HEK293 (cell line): ENCODE results near the gene CD300LB.

ENCODE experiments used
- CTCF ChIP-seq: fragments of 450-650 bp; formaldehyde crosslinking; IDR thresholded peaks from 2 replicates; pipeline ENCODE4 v1.5.1; 2016; ENCODE audit warnings: missing biosample characterization, missing genetic modification characterization
- HOXA7 ChIP-seq: sonication (generic); formaldehyde crosslinking; IDR thresholded peaks from 2 replicates; pipeline ENCODE4 v1.8.1; 2022; ENCODE audit warnings: missing genetic modification reagents, borderline replicate concordance
- KLF9 ChIP-seq: fragments of 450-650 bp; formaldehyde crosslinking; IDR thresholded peaks from 2 replicates; pipeline ENCODE4 v1.5.1; 2016; ENCODE audit warnings: missing biosample characterization, missing genetic modification characterization, low read depth
- MZF1 ChIP-seq: fragments of 450-650 bp; formaldehyde crosslinking; IDR thresholded peaks from 2 replicates; pipeline ENCODE4 v1.5.1; 2017; ENCODE audit warnings: missing biosample characterization, missing genetic modification characterization, borderline replicate concordance
- PATZ1 ChIP-seq: fragments of 450-650 bp; formaldehyde crosslinking; IDR thresholded peaks from 2 replicates; pipeline ENCODE4 v1.5.1; 2016; ENCODE audit warnings: missing biosample characterization, missing genetic modification characterization
- PRDM6 ChIP-seq: fragments of 450-650 bp; formaldehyde crosslinking; IDR thresholded peaks from 2 replicates; pipeline ENCODE4 v1.5.1; 2017; ENCODE audit warnings: missing biosample characterization, missing genetic modification characterization
- REPIN1 ChIP-seq: fragments of 450-650 bp; formaldehyde crosslinking; IDR thresholded peaks from 2 replicates; pipeline ENCODE4 v1.5.1; 2017; ENCODE audit warnings: missing biosample characterization, missing genetic modification characterization, low read depth
- SP7 ChIP-seq: fragments of 450-650 bp; formaldehyde crosslinking; IDR thresholded peaks from 2 replicates; pipeline ENCODE4 v1.5.1; 2016; ENCODE audit warnings: missing biosample characterization, missing genetic modification characterization
- ZBTB10 ChIP-seq: fragments of 450-650 bp; formaldehyde crosslinking; IDR thresholded peaks from 2 replicates; pipeline ENCODE4 v1.5.1; 2016; ENCODE audit warnings: missing biosample characterization, missing genetic modification characterization
- ZBTB21 ChIP-seq: fragments of 450-650 bp; formaldehyde crosslinking; IDR thresholded peaks from 2 replicates; pipeline ENCODE4 v1.5.1; 2017; ENCODE audit warnings: missing biosample characterization, missing genetic modification characterization
- ZBTB7A ChIP-seq: fragments of 450-650 bp; formaldehyde crosslinking; IDR thresholded peaks from 2 replicates; pipeline ENCODE4 v1.5.1; 2016; ENCODE audit warnings: low read depth, missing biosample characterization, missing genetic modification characterization
- ZFHX2 ChIP-seq: fragments of 450-650 bp; formaldehyde crosslinking; conservative IDR thresholded peaks from 2 replicates; pipeline ENCODE4 v1.5.1; 2016; ENCODE audit warnings: missing biosample characterization, missing genetic modification characterization
- ZNF148 ChIP-seq: fragments of 450-650 bp; formaldehyde crosslinking; IDR thresholded peaks from 2 replicates; pipeline ENCODE4 v1.5.0; 2017; ENCODE audit warnings: missing biosample characterization, missing genetic modification characterization, borderline replicate concordance
- ZNF155 ChIP-seq: fragments of 450-650 bp; formaldehyde crosslinking; IDR thresholded peaks from 2 replicates; pipeline ENCODE4 v1.5.1; 2016; ENCODE audit warnings: missing biosample characterization, missing genetic modification characterization
- ZNF211 ChIP-seq: fragments of 450-650 bp; formaldehyde crosslinking; IDR thresholded peaks from 2 replicates; pipeline ENCODE4 v1.5.1; 2016; ENCODE audit warnings: low read depth, missing biosample characterization, missing genetic modification characterization
- ZNF324 ChIP-seq: fragments of 450-650 bp; formaldehyde crosslinking; IDR thresholded peaks from 2 replicates; pipeline ENCODE4 v1.5.1; 2016; ENCODE audit warnings: missing biosample characterization, missing genetic modification characterization
- ZNF416 ChIP-seq: fragments of 450-650 bp; formaldehyde crosslinking; IDR thresholded peaks from 2 replicates; pipeline ENCODE4 v1.5.1; 2016; ENCODE audit warnings: missing biosample characterization, missing genetic modification characterization
- ZNF626 ChIP-seq: fragments of 450-650 bp; sonication (Bioruptor Pico); formaldehyde crosslinking; IDR thresholded peaks from 2 replicates; pipeline ENCODE4 v1.5.1; 2018; ENCODE audit warnings: missing biosample characterization, missing genetic modification characterization, inconsistent platforms

CD300LB gene

GRCh38 chr17:74566132-74566753 lies 35.0 kb upstream of the CD300LB start (continued):
- peak; percentile 54 for TF ChIP-seq CTCF (tag by site-specific recombination)
- TF ChIP-seq ZBTB10 (tag by site-specific recombination) = no peak
- no peak for TF ChIP-seq MZF1 (tag by site-specific recombination)
- TF ChIP-seq ZBTB7A (tag by site-specific recombination) = no peak
- TF ChIP-seq HOXA7 = no peak
- TF ChIP-seq REPIN1 = no peak
- no peak for TF ChIP-seq ZNF324 (tag by site-specific recombination)
- TF ChIP-seq ZNF626 = no peak
- no peak for TF ChIP-seq SP7 (tag by site-specific recombination)
- peak; percentile 67 for TF ChIP-seq ZFHX2
- TF ChIP-seq KLF9 (tag by site-specific recombination) = no peak
- no peak for TF ChIP-seq ZNF211 (tag by site-specific recombination)
- no peak for TF ChIP-seq PATZ1 (tag by site-specific recombination)
- TF ChIP-seq ZBTB21 = no peak
- TF ChIP-seq PRDM6 (tag by site-specific recombination) = no peak
- no peak for TF ChIP-seq ZNF416 (tag by site-specific recombination)
- TF ChIP-seq ZNF155 = no peak
- TF ChIP-seq ZNF148 (tag by site-specific recombination) = no peak
